Measurements from ENCODE around the gene FOXQ1.

The FOXQ1 gene

DNA sequence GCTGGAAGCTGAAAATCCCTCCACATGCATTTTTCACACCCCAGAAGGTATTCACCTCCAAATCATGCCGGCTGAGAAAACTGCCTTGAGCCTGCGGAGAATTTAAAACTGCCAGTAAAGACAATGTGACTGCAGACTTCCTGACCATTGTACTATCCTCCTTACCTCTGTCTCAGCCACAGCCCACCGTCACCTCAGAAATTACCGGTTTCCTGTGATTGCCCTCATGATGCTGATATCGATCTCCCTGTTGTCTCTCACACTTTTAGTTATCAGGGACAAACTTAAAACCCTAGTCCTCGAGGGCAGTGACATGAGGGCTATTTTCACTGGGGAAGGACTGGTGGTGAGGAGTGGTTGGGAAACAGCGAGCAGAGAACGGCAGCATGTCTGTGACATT lies 30.2 kb upstream of the FOXQ1 start:
- Histone ChIP-seq H3K27me3 (ENCODE audit: insufficient read depth, poor library complexity, severe bottlenecking) (peaks cover 3% of the 10 kb centered on the region), H3K4me3 (replicated peaks; ENCODE audit: insufficient read depth, low read length) (no peak overlapping the region), H3K27ac (replicated peaks) (no peak overlapping the region)
- no peak for DNase-seq (ENCODE audit: low read depth in 1 of 2, low spot score in 1 of 2)
- TF ChIP-seq REST (IDR thresholded peaks at IDR 0.05; ENCODE audit: insufficient replicate concordance, low read depth) (no peak), SPI1 (IDR thresholded peaks at IDR 0.05; ENCODE audit: borderline replicate concordance, low read depth) (no peak), POLR2AphosphoS5 (IDR thresholded peaks at IDR 0.05; ENCODE audit: low read depth) (no peak), CTCF (IDR thresholded peaks at IDR 0.05; ENCODE audit: insufficient read depth, low read length) (no peak), GABPA (IDR thresholded peaks at IDR 0.05; ENCODE audit: low read depth) (no peak)

- no peak overlapping the region for H3K4me3 ChIP-seq (replicated peaks; ENCODE audit: insufficient read depth, low read length)
- no peak for DNase-seq (ENCODE audit: low read depth in 1 of 2, low spot score in 1 of 2)
- TF ChIP-seq REST (IDR thresholded peaks at IDR 0.05; ENCODE audit: insufficient replicate concordance, low read depth) (no peak), CTCF (IDR thresholded peaks at IDR 0.05; ENCODE audit: insufficient read depth, low read length) (no peak), GABPA (IDR thresholded peaks at IDR 0.05; ENCODE audit: low read depth) (no peak), SPI1 (IDR thresholded peaks at IDR 0.05; ENCODE audit: borderline replicate concordance, low read depth) (no peak), POLR2AphosphoS5 (IDR thresholded peaks at IDR 0.05; ENCODE audit: low read depth) (no peak)
- H3K27ac ChIP-seq (replicated peaks), result no peak overlapping the region
- H3K27me3 ChIP-seq (ENCODE audit: insufficient read depth, poor library complexity, severe bottlenecking), result peaks cover 3% of the 10 kb centered on the region
These were observed 28.4 kb upstream of the FOXQ1 start for GRCh38 chr6:1283501-1283900.

DNA sequence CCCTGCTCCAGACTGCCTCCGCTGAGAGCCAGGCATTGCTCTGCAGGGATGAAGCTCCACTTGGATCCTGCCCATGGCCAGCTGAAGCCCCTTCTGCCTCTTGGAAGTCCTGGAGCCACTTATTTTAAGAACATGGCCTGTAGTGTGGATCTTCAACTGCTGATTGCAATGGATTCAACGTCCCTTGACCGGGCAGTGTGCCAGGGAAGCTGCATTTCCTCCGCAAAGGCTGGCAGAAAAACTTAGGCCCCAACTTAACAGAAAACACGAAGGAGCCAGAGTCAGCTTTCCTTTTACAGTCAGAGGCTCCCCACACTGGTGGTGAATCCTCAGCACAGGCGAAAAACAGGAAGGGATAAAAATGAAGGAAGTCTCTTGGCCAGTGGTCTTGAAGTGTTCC lies 26.3 kb upstream of the FOXQ1 start:
- peak in 1 of 2 experiments; percentile 5 for DNase-seq (ENCODE audit: low read depth in 1 of 2, low spot score in 1 of 2)
- H3K27me3 ChIP-seq (ENCODE audit: insufficient read depth, poor library complexity, severe bottlenecking), result no peaks in the 10 kb centered on the region
- H3K4me3 ChIP-seq (replicated peaks; ENCODE audit: insufficient read depth, low read length), result no peak overlapping the region
- no peak for TF ChIP-seq GABPA (IDR thresholded peaks at IDR 0.05; ENCODE audit: low read depth)
- no peak for TF ChIP-seq CTCF (IDR thresholded peaks at IDR 0.05; ENCODE audit: insufficient read depth, low read length)
- TF ChIP-seq POLR2AphosphoS5 (IDR thresholded peaks at IDR 0.05; ENCODE audit: low read depth), result no peak
- no peak for TF ChIP-seq REST (IDR thresholded peaks at IDR 0.05; ENCODE audit: insufficient replicate concordance, low read depth)
- TF ChIP-seq SPI1 (IDR thresholded peaks at IDR 0.05; ENCODE audit: borderline replicate concordance, low read depth), result no peak
- no peak overlapping the region for H3K27ac ChIP-seq (replicated peaks)

Measured in HL-60 (cell line).